Endothelial cell of umbilical vein (primary cell): ENCODE data around the gene DHRS1. TPM values are rescaled to one million over a fixed set of nuclear protein-coding genes. Genes with fewer than 3 reads are reported as not detected.

Experiments used
- BruUV-seq: library from RNA; stranded (reverse); fragments of 400-500 nt; replicated peaks from 2 replicates; lab custom pipeline; 2021; lab: Mats Ljungman, UMichigan
- CTCF ChIA-PET: fragments of 300-600, 350-600 bp; sonication (Branson Sonifier 250); formaldehyde crosslinking; loops from one replicate; lab custom pipeline; 2021; ENCODE audit warnings: antibody characterized with exemption, inconsistent platforms; lab: Charles Lee
- POLR2A ChIA-PET: fragments of 300-600, 350-600 bp; sonication (Branson Sonifier 250); formaldehyde crosslinking; loops from one replicate; lab custom pipeline; 2021; ENCODE audit warnings: antibody characterized with exemption, inconsistent platforms; lab: Charles Lee
- DNase-seq: peaks from one replicate; pipeline ENCODE4 v3.0.0-alpha.2; 2011; ENCODE audit warnings: low read depth, low spot score
- FAIRE-seq: peaks from 2 replicates; lab custom pipeline; 2011; peaks lifted over from hg19 to GRCh38; lab: Jason Lieb, UNC
- H2AFZ ChIP-seq: 2 replicates; pipeline ENCODE4 v1.6.0; 2012; ENCODE audit warnings: low read depth, low read length, control low read depth, inconsistent platforms
- H3K27ac ChIP-seq: 2 replicates; pipeline ENCODE4 v1.5.1; 2011; ENCODE audit warnings: low read depth, mild to moderate bottlenecking, control low read depth, low read length, moderate library complexity; ENCODE audit not compliant: insufficient read depth
- H3K27me3 ChIP-seq, 2 experiments: 2 replicates each; pipeline versions ENCODE4 v1.6.0 to v1.6.1; 2011; ENCODE audit warnings: low read length in 2 of 2, mixed read lengths in 1 of 2; ENCODE audit not compliant: control insufficient read depth in 2 of 2, insufficient read depth in 2 of 2
- H3K36me3 ChIP-seq, 2 experiments: 2 replicates in 1 of 2; 3 replicates in 1 of 2; pipeline ENCODE4 v1.5.1; 2011; ENCODE audit warnings: low read length in 2 of 2, mild to moderate bottlenecking in 1 of 2, moderate library complexity in 1 of 2; ENCODE audit not compliant: control insufficient read depth in 2 of 2, insufficient read depth in 2 of 2; ENCODE audit errors: extremely low read depth in 1 of 2
- H3K4me1 ChIP-seq: 3 replicates; pipeline ENCODE4 v1.5.1; 2011; ENCODE audit warnings: mild to moderate bottlenecking, low read length; ENCODE audit not compliant: control insufficient read depth, insufficient read depth; ENCODE audit errors: extremely low read depth
- H3K4me2 ChIP-seq: 2 replicates; pipeline ENCODE4 v1.6.1; 2011; ENCODE audit warnings: low read length, control low read depth, mixed read lengths; ENCODE audit not compliant: insufficient read depth
- H3K4me3 ChIP-seq, 3 experiments: fragments of 200-600 bp in 1 of 3; sonication (generic), shearing (Covaris generic) in 1 of 3; replicated peaks in 1 of 3; 2 replicates each; pipeline ENCODE4 v1.5.1; 2011 to 2016; ENCODE audit warnings: control low read depth in 3 of 3, low read length in 3 of 3, mild to moderate bottlenecking in 2 of 3, inconsistent platforms in 1 of 3, low read depth in 1 of 3, moderate library complexity in 1 of 3; ENCODE audit not compliant: insufficient read depth in 1 of 3
- H3K79me2 ChIP-seq: 2 replicates; pipeline ENCODE4 v1.6.0; 2012; ENCODE audit warnings: low read length, inconsistent platforms; ENCODE audit not compliant: control insufficient read depth, insufficient read depth
- H3K9ac ChIP-seq: replicated peaks from 2 replicates; pipeline ENCODE3; 2011; ENCODE audit warnings: low read length, control low read depth; ENCODE audit not compliant: insufficient read depth; ENCODE audit errors: extremely low read depth
- H3K9me1 ChIP-seq: replicated peaks from 3 replicates; pipeline ENCODE4 v1.6.0; 2011; ENCODE audit warnings: mild to moderate bottlenecking, low read length; ENCODE audit not compliant: control insufficient read depth, insufficient read depth; ENCODE audit errors: extremely low read depth
- H3K9me3 ChIP-seq: replicated peaks from 2 replicates; pipeline ENCODE4 v1.5.1; 2012; ENCODE audit warnings: low read length, inconsistent platforms; ENCODE audit not compliant: control insufficient read depth, insufficient read depth
- H4K20me1 ChIP-seq: replicated peaks from 2 replicates; pipeline ENCODE3; 2011; ENCODE audit warnings: mild to moderate bottlenecking, low read length; ENCODE audit not compliant: control insufficient read depth, insufficient read depth; ENCODE audit errors: extremely low read depth
- EZH2 ChIP-seq: IDR thresholded peaks from 2 replicates; pipeline ENCODE4 v1.6.1; 2012; ENCODE audit warnings: borderline replicate concordance, low read depth, mild to moderate bottlenecking, moderate library complexity, low read length, inconsistent platforms; ENCODE audit not compliant: severe bottlenecking
- FOS ChIP-seq: IDR thresholded peaks from 2 replicates; pipeline ENCODE4 v1.6.1; 2011; ENCODE audit warnings: mild to moderate bottlenecking, low read length, moderate library complexity, borderline replicate concordance; ENCODE audit not compliant: insufficient read depth
- GATA2 ChIP-seq: IDR thresholded peaks from 2 replicates; pipeline ENCODE4 v1.7.0; 2011; ENCODE audit warnings: low read depth, mild to moderate bottlenecking, moderate library complexity, mixed read lengths, low read length; ENCODE audit not compliant: insufficient read length, insufficient read depth
- JUN ChIP-seq: IDR thresholded peaks from 2 replicates; pipeline ENCODE4 v1.6.1; 2011; ENCODE audit warnings: borderline replicate concordance, low read depth; ENCODE audit not compliant: insufficient read length, insufficient read depth
- MAX ChIP-seq: IDR thresholded peaks from 2 replicates; pipeline ENCODE4 v1.6.1; 2011; ENCODE audit not compliant: insufficient read depth, insufficient read length
- POLR2A ChIP-seq: IDR thresholded peaks from 2 replicates; pipeline ENCODE4 v1.6.1; 2012; ENCODE audit warnings: low read depth, mild to moderate bottlenecking, control low read depth, low read length
- POLR2AphosphoS5 ChIP-seq: IDR thresholded peaks from 2 replicates; pipeline ENCODE4 v1.6.1; 2012; ENCODE audit warnings: low read depth, mild to moderate bottlenecking, control low read depth, low read length, moderate library complexity; ENCODE audit not compliant: insufficient read depth
- dilution Hi-C: fragments of 300-500 bp; cut with MboI; formaldehyde crosslinking; loops from one replicate; pipeline ENCODE4 v1.15.0; 2019; ENCODE audit warnings: low sequenced_read_pairs; ENCODE audit not compliant: extremely low pct_ligation_motif_present
- intact Hi-C: fragments of 100-400 bp; cut with micrococcal nuclease; formaldehyde crosslinking; loops from one replicate; pipeline ENCODE4 v1.10.0; 2022
- polyA plus RNA-seq, 4 experiments: library from polyadenylated mRNA; depleted of rRNA in 3 of 4; stranded (reverse) in 3 of 4; unstranded in 1 of 4; fragments of >200 nt; gene quantifications; 2 replicates each; pipeline versions ENCODE4 v1.2.1 to v1.2.3, GENCODE V29; 2011 to 2012; ENCODE audit warnings: missing spikeins in 1 of 4
- total RNA-seq: library from RNA; stranded (reverse); gene quantifications from 2 replicates; pipeline ENCODE4 v1.2.3, GENCODE V29; 2021

DHRS1 gene
- total and polyA plus RNA-seq, 2 donors (not counting 3 experiments of a cell fraction or from before 2014, with no cell fraction given), result 18.0 to 69.5 TPM

- dilution Hi-C loops (no loop called here), intact Hi-C loops (no loop called here)
- FAIRE-seq, result no peak
- Histone ChIP-seq H3K4me1 (peaks cover 17% of the 10 kb centered on the region), H3K9ac (no peak overlapping the region), H3K9me1 (no peaks in the 10 kb centered on the region), H3K27ac (no peak overlapping the region), H4K20me1 (no peaks in the 10 kb centered on the region), H3K27me3 (peaks cover 5 to 9% of the 10 kb centered on the region in 2 experiments), H3K4me3 (no peak overlapping the region), H3K9me3 (no peaks in the 10 kb centered on the region), H3K79me2 (no peaks in the 10 kb centered on the region), H2AFZ (no peak overlapping the region), H3K36me3 (no peaks in the 10 kb centered on the region), H3K4me2 (no peak overlapping the region)
- POLR2A ChIA-PET, result no interaction called here
- no TSS peak for BruUV-seq
- CTCF ChIA-PET, result interaction anchor here (0.9 to 20.1 kb wide), 4 partner anchors 8 to 93 kb away, joined by 3 to 811 read pairs (median 10); partner anchors contain the start of genes CBLN3 and KHNYN
- TF ChIP-seq MAX (no peak), GATA2 (no peak), EZH2 (no peak), POLR2A (no peak), POLR2AphosphoS5 (no peak), FOS (no peak), JUN (no peak)
- no peak for DNase-seq
Measured at GRCh38 chr14:24340606-24341005, 41.0 kb upstream of the DHRS1 start.
